AG09309 (cell line): ENCODE results near the gene ANXA2.

Experiments used
- DNase-seq: peaks from one replicate; pipeline ENCODE4 v3.0.0-alpha.2; 2010; ENCODE audit warnings: low read depth
- H3K4me3 ChIP-seq: 2 replicates; pipeline ENCODE4 v1.5.1; 2011; ENCODE audit warnings: mild to moderate bottlenecking, low read depth, low read length, moderate library complexity; ENCODE audit not compliant: control insufficient read depth
- CTCF ChIP-seq: IDR thresholded peaks from 2 replicates; pipeline ENCODE4 v1.5.1; 2011; ENCODE audit warnings: mild to moderate bottlenecking, low read depth, low read length, inconsistent platforms; ENCODE audit not compliant: insufficient read depth, control insufficient read depth; ENCODE audit errors: missing control alignments

ANXA2 gene

GRCh38 chr15:60318216-60318867 is 79.4 kb downstream of the ANXA2 start:
- DNase-seq: no peak
- TF ChIP-seq CTCF: no peak
- no peak overlapping the region for H3K4me3 ChIP-seq

- H3K4me3 ChIP-seq: no peak overlapping the region
- TF ChIP-seq CTCF: no peak
- no peak for DNase-seq
Observed at GRCh38 chr15:60316961-60317360, 80.8 kb downstream of the ANXA2 start.

- DNase-seq: no peak
- no peak for TF ChIP-seq CTCF
- H3K4me3 ChIP-seq: no peak overlapping the region
Observed at GRCh38 chr15:60315878-60316277, 81.9 kb downstream of the ANXA2 start.

- TF ChIP-seq CTCF: no peak
- no peak for DNase-seq
- H3K4me3 ChIP-seq: no peak overlapping the region
Observed at GRCh38 chr15:60313906-60314305, 83.9 kb downstream of the ANXA2 start.

DNA sequence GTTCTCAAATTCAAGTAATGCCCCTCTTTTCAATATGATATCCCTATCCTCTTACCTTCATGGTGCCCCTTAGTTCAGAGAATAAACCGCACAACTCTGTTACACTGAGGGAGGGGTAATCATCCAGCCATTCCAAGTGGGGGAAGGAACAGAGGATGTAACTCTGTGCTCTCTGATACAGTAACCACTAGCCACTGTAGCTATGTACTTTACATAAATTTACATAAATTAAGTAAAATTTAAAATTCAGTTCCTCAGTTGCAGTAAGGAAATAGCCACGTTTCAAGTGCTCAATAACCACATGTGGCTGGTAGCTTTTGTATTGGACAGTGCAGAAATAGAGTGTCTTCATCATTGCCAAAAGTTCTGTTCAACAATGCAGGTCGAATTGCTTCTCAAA is 90.8 kb downstream of the ANXA2 start:
- DNase-seq: no peak
- no peak overlapping the region for H3K4me3 ChIP-seq
- TF ChIP-seq CTCF: no peak

DNA sequence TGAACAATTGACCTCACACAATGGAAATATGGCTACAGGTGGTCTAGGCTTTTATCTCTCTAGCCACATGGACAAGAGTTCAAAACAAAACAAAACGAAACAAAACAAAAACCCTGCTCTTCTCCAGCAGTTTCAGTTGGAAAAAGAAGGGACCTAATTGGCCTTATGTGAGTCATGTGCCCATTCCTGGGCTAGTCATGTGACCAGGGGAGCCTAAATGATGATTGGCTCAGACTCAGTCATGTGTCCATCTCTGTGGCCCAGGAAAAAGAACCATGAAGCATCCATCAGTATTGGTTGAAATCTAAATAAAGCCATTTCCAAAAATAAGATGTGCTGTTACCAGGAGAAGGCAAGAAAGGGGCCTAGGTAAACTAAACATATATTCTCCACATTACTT is 96.8 kb downstream of the ANXA2 start:
- H3K4me3 ChIP-seq: no peak overlapping the region
- no peak for DNase-seq
- TF ChIP-seq CTCF: no peak
